ENCODE results near the gene PADI6.

Gene PADI6

DNA sequence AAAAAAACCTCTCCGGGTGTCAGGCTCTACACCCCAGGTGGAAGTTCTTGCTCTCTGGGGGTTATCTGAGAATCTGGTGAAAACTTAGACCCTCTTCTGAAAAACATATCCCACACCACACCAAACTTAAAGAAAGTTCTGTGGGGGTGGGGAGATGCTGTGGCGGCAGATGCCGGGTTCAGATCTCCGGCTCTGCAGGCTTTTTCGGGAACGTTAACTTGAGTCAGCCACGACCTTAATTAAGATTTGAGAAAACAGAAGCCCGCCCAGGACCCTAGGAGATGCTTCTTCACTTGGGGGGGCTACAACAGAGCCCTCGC, 65.2 kb downstream of the PADI6 start:
- Histone ChIP-seq H3K4me2 (ENCODE audit: low read length) (peak overlapping the region; percentile 79), H3K9ac (ENCODE audit: low read length) (peak overlapping the region; percentile 79), H3K79me2 (ENCODE audit: low read length) (peaks cover 73% of the 10 kb centered on the region), H3K9me3 (ENCODE audit: insufficient read depth, low read length) (no peaks in the 10 kb centered on the region), H4K20me1 (ENCODE audit: insufficient read depth, low read length) (peaks cover 51% of the 10 kb centered on the region), H3K4me1 (ENCODE audit: low read length) (peaks cover 65% of the 10 kb centered on the region), H3K36me3 (replicated peaks; ENCODE audit: low read depth, low read length) (peaks cover 33% of the 10 kb centered on the region), H3K4me3 (ENCODE audit: low read length) (peak overlapping the region; percentile 99), H3K27me3 (ENCODE audit: low read depth, low read length) (peaks cover 11% of the 10 kb centered on the region; the same call in 1 of the 2 replicates), H3K27ac (ENCODE audit: low read length) (peak overlapping the region; percentile 48), H2AFZ (ENCODE audit: low read depth, low read length) (no peak overlapping the region)
- TF ChIP-seq, protein P1, sequence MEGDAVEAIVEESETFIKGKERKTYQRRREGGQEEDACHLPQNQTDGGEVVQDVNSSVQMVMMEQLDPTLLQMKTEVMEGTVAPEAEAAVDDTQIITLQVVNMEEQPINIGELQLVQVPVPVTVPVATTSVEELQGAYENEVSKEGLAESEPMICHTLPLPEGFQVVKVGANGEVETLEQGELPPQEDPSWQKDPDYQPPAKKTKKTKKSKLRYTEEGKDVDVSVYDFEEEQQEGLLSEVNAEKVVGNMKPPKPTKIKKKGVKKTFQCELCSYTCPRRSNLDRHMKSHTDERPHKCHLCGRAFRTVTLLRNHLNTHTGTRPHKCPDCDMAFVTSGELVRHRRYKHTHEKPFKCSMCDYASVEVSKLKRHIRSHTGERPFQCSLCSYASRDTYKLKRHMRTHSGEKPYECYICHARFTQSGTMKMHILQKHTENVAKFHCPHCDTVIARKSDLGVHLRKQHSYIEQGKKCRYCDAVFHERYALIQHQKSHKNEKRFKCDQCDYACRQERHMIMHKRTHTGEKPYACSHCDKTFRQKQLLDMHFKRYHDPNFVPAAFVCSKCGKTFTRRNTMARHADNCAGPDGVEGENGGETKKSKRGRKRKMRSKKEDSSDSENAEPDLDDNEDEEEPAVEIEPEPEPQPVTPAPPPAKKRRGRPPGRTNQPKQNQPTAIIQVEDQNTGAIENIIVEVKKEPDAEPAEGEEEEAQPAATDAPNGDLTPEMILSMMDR (IDR thresholded peaks at IDR 0.05; ENCODE audit: low read depth, low read length): no peak
- no peak for TF ChIP-seq EZH2phosphoT487 (IDR thresholded peaks at IDR 0.05; ENCODE audit: low read depth)

DNA sequence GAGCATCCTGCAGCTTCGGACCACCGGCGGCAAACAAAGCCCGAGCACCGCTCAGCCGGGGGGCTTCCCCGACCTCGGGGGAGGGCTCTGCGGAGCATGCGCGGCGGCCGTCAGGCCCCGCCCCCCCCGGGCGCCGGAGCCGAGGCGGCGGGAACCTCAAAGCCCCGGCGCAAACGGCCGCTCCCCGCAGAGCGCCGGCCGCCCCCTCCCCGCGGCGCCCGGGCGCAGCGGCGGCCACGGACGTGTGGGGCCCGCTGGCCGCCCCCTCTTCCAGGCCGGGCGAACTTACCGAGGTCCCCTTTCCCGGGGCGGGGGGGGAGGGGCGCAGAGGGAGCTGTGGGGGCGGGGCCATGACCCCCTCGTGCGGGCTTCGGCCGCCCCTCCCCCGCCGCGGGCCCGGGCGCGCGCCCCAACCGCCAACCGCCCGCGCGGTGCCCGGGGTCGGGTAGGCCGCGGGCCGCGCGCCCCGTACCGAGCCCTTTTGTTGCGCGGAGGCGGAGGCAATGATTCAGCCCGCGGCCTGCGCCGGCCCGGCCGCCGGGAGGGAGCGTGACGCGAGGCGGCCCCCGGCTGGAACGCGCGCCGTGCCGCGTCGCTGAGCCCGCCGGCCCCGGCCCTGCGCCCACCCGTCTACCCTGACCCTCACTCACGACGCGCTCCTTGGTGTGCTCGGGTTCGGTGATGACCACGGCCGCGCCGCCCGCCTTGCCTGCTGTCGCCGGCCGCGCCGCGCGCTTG, 65.8 kb downstream of the PADI6 start:
- Histone ChIP-seq H3K27ac (ENCODE audit: low read length) (peak overlapping the region; percentile 93), H3K9ac (ENCODE audit: low read length) (peak overlapping the region; percentile 100), H2AFZ (ENCODE audit: low read depth, low read length) (no peak overlapping the region), H3K79me2 (ENCODE audit: low read length) (peaks cover 67% of the 10 kb centered on the region), H3K4me2 (ENCODE audit: low read length) (peak overlapping the region; percentile 79), H3K9me3 (ENCODE audit: insufficient read depth, low read length) (no peaks in the 10 kb centered on the region), H3K36me3 (replicated peaks; ENCODE audit: low read depth, low read length) (peaks cover 33% of the 10 kb centered on the region), H4K20me1 (ENCODE audit: insufficient read depth, low read length) (peaks cover 46% of the 10 kb centered on the region), H3K4me1 (ENCODE audit: low read length) (peaks cover 60% of the 10 kb centered on the region), H3K27me3 (ENCODE audit: low read depth, low read length) (peaks cover 11% of the 10 kb centered on the region; the same call in 1 of the 2 replicates), H3K4me3 (ENCODE audit: low read length) (peak overlapping the region; percentile 99)
- TF ChIP-seq EZH2phosphoT487 (IDR thresholded peaks at IDR 0.05; ENCODE audit: low read depth): no peak
- TF ChIP-seq, protein P1 (IDR thresholded peaks at IDR 0.05; ENCODE audit: low read depth, low read length): no peak

- peak overlapping the region; percentile 99 for H3K4me3 ChIP-seq (ENCODE audit: low read length)
- peak overlapping the region; percentile 100 for H3K9ac ChIP-seq (ENCODE audit: low read length)
- peaks cover 53% of the 10 kb centered on the region for H3K4me1 ChIP-seq (ENCODE audit: low read length)
- peak overlapping the region; percentile 63 for H3K4me2 ChIP-seq (ENCODE audit: low read length)
- no peak overlapping the region for H2AFZ ChIP-seq (ENCODE audit: low read depth, low read length)
- peak overlapping the region; percentile 93 for H3K27ac ChIP-seq (ENCODE audit: low read length)
- peaks cover 11% of the 10 kb centered on the region; the same call in 1 of the 2 replicates for H3K27me3 ChIP-seq (ENCODE audit: low read depth, low read length)
- peaks cover 26% of the 10 kb centered on the region for H3K36me3 ChIP-seq (replicated peaks; ENCODE audit: low read depth, low read length)
- TF ChIP-seq, protein P1 (IDR thresholded peaks at IDR 0.05; ENCODE audit: low read depth, low read length): no peak
- TF ChIP-seq EZH2phosphoT487 (IDR thresholded peaks at IDR 0.05; ENCODE audit: low read depth): no peak
- peaks cover 38% of the 10 kb centered on the region for H4K20me1 ChIP-seq (ENCODE audit: insufficient read depth, low read length)
- H3K9me3 ChIP-seq (ENCODE audit: insufficient read depth, low read length): no peaks in the 10 kb centered on the region
- peaks cover 59% of the 10 kb centered on the region for H3K79me2 ChIP-seq (ENCODE audit: low read length)
These were observed 66.6 kb downstream of the PADI6 start for GRCh38 chr1:17438318-17439249.

All from OCI-LY3 (cell line).